NB4 (cell line): ENCODE results near the gene NDRG4.

Experiments used
- CTCF ChIP-seq: IDR thresholded peaks from one replicate; pipeline ENCODE4 v1.5.1; 2012; ENCODE audit warnings: low read depth, low read length
- POLR2A ChIP-seq: IDR thresholded peaks from 2 replicates; pipeline ENCODE4 v1.6.1; 2011; ENCODE audit warnings: mild to moderate bottlenecking; ENCODE audit not compliant: insufficient read length; ENCODE audit errors: extremely low read depth

DNA sequence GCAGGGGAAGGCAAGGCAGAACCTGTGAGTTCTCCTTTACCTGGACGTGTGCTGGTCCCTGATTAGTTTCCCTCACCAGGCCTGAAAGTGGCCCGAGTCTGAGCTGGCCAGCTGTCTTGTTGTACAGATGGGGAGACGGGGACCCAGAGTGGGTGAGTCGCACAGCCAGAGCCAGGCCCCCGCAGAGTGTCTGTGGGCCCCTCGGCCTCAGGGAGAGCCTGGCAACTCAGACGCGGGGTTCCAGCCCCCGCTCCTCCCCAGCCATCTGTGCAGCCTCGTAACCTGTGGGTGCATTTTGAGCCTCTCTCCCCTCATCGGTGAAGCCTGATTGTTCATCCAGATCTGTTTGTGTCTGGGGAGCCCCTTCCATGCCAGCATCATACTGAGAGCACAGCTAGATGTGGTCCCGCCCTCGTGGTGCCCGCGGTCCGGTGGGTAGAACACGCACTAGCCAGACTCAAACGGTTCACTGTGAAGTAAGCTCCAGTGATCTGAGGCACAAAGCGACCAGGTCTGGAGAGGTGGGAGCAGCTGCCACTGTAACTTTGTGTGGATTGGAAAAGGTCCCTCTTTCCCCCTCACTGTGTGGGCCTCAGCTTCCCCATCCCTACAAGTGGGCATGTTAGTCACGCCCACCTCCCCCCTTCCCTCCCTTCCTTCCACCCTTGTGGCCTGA, 6.0 kb upstream of the NDRG4 start:
- TF ChIP-seq CTCF (no peak), POLR2A (no peak)
